HL-60 (cell line): ENCODE measurements around the gene MRPS18A.

Experiments
- CTCF ChIP-seq: IDR thresholded peaks from one replicate; pipeline ENCODE4 v1.5.1; 2011; ENCODE audit warnings: low read length, control low read depth, inconsistent platforms; ENCODE audit not compliant: insufficient read depth
- POLR2AphosphoS5 ChIP-seq: IDR thresholded peaks from 2 replicates; pipeline ENCODE4 v1.6.1; 2012; ENCODE audit warnings: low read depth
- REST ChIP-seq: IDR thresholded peaks from 2 replicates; pipeline ENCODE4 v1.6.1; 2012; ENCODE audit warnings: low read depth; ENCODE audit not compliant: insufficient replicate concordance
- SPI1 ChIP-seq: IDR thresholded peaks from 2 replicates; pipeline ENCODE4 v1.6.1; 2012; ENCODE audit warnings: low read depth, mild to moderate bottlenecking, borderline replicate concordance

- TF ChIP-seq CTCF = no peak
- TF ChIP-seq POLR2AphosphoS5 = no peak
- TF ChIP-seq REST = no peak
- TF ChIP-seq SPI1 = no peak
Observed at GRCh38 chr6:43666196-43666920, 21.2 kb downstream of the MRPS18A start.
